Brain microvascular endothelial cell (primary cell): Measurements from ENCODE around the gene ZNF503.

ENCODE experiments used
- DNase-seq: peaks from one replicate; pipeline ENCODE4 v3.0.0-alpha.2; 2020
- H3K27ac ChIP-seq: fragments of 250-450 bp; sonication (Bioruptor Pico); 2 replicates; pipeline ENCODE4 v1.5.1; 2020; ENCODE audit warnings: mild to moderate bottlenecking, moderate library complexity
- H3K27me3 ChIP-seq: fragments of 250-450 bp; sonication (Bioruptor Pico); replicated peaks from 2 replicates; pipeline ENCODE4 v1.5.1; 2020; ENCODE audit warnings: mild to moderate bottlenecking
- H3K36me3 ChIP-seq: fragments of 250-450 bp; sonication (Bioruptor Pico); replicated peaks from 2 replicates; pipeline ENCODE4 v1.5.1; 2020; ENCODE audit warnings: mild to moderate bottlenecking
- H3K4me3 ChIP-seq: 2 replicates; pipeline ENCODE4 v1.5.1; 2011; ENCODE audit warnings: low read depth, mild to moderate bottlenecking, control low read depth, low read length, moderate library complexity
- in situ Hi-C: cut with HindIII; loops from 2 replicates; pipeline ENCODE4 v1.10.0; 2017; ENCODE audit warnings: low sequenced_read_pairs, low pct_ligation_motif_present
- TF ChIP-seq, protein P1 (sequence below): IDR thresholded peaks from 2 replicates; pipeline ENCODE4 v1.5.1; 2011; ENCODE audit warnings: low read depth, mild to moderate bottlenecking, moderate library complexity, low read length, control low read depth, inconsistent platforms; ENCODE audit errors: missing control alignments

The ZNF503 gene

GRCh38 chr10:75406462-75407223 is 5.1 kb upstream of the ZNF503 start:
- TF ChIP-seq, protein P1, sequence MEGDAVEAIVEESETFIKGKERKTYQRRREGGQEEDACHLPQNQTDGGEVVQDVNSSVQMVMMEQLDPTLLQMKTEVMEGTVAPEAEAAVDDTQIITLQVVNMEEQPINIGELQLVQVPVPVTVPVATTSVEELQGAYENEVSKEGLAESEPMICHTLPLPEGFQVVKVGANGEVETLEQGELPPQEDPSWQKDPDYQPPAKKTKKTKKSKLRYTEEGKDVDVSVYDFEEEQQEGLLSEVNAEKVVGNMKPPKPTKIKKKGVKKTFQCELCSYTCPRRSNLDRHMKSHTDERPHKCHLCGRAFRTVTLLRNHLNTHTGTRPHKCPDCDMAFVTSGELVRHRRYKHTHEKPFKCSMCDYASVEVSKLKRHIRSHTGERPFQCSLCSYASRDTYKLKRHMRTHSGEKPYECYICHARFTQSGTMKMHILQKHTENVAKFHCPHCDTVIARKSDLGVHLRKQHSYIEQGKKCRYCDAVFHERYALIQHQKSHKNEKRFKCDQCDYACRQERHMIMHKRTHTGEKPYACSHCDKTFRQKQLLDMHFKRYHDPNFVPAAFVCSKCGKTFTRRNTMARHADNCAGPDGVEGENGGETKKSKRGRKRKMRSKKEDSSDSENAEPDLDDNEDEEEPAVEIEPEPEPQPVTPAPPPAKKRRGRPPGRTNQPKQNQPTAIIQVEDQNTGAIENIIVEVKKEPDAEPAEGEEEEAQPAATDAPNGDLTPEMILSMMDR: no peak
- no peaks in the 10 kb centered on the region for H3K36me3 ChIP-seq
- no peak overlapping the region for H3K27ac ChIP-seq
- no peak overlapping the region for H3K4me3 ChIP-seq
- H3K27me3 ChIP-seq: peaks cover 82% of the 10 kb centered on the region
- in situ Hi-C loops: no loop called here
- no peak for DNase-seq

- Histone ChIP-seq H3K27me3 (peaks cover 75% of the 10 kb centered on the region), H3K36me3 (no peaks in the 10 kb centered on the region), H3K4me3 (no peak overlapping the region), H3K27ac (no peak overlapping the region)
- DNase-seq: no peak
- TF ChIP-seq, protein P1: no peak
- in situ Hi-C loops: no loop called here
Observed at GRCh38 chr10:75405598-75406461, 4.3 kb upstream of the ZNF503 start.

DNA sequence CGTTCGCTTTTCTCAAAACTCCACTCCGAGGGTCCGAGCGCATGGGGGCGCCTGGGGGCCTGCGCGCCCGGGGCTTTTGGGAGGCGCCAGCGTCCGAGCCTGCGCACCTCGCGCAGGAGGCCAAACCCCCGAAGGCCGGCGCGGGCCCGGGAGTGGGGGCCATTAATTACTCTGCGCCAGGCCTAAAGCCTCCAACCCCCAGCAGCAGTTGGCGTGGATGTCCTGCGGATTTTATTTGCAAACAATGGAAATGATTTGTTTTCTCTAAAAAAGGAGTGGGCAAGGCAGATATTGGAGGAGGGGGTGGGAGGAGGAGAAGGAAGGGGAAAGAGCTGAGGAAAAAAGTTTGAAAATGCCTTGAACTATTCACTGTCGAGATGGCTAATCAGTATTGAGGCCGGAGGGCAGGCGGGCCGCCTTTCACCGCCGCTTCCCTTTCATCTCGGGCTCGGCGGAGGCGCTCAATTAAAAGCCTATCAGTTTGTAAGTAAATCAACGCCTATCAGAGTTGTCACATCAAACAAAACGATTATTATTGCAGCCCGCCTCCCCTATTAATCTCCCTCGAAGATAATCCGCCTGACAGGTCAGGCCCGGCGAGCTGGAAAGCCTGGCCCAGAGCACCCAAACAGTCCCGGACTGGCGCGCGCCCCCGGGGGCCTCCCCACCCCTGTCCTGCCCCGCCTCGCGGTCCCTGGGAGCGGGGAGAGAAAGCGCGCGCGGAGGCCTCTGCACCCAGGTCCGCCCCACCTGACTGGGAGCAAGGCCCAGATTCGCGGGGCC is 3.4 kb upstream of the ZNF503 start:
- in situ Hi-C loops: no loop called here
- Histone ChIP-seq H3K36me3 (no peaks in the 10 kb centered on the region), H3K27me3 (peaks cover 67% of the 10 kb centered on the region), H3K27ac (no peak overlapping the region), H3K4me3 (peak overlapping the region; percentile 96)
- TF ChIP-seq, protein P1: no peak
- no peak for DNase-seq

DNA sequence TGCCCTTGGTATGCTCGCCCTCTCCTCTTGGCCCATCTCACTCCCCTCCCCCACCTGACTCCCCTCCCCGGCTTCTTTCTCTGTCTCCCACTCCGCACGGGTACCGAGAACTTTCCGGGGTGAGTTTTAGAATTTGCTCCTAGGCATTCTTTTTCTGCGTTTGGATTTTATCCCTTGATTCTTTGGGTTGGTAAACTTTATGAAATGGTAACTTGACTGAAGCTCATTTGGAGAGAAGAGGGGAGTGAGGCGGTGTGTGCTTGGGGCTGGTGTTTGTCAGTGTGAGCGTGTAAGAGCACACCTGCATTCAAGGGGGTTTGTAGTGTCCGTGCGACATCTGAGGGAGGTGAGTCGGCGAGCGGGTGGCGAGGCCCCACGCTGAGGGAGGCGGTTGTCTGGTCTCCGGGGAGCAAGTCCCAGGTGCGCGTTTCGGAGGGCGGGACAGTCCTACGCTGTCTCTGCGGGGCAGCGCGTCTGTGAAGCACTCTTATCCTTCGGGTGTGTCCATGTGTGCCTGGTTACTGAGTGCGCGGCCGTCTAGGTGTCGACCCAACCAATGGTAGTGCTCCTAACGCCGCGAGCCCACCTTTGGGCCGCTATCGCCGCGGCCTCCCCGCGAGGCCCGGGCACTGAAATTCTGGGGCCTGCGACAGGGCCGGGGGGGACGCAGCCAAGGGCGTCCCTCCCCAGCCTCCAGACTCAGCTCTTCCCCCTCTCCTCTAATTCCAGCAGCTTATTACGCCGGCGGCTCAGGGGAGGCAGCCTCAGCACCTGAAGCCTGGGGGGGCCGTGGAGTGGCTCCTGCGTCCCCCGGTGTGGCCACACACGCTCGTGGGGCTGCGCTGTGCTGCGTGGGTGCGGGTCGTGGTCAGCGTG is 2.6 kb upstream of the ZNF503 start:
- Histone ChIP-seq H3K27ac (no peak overlapping the region), H3K4me3 (peak overlapping the region; percentile 96), H3K27me3 (peaks cover 59% of the 10 kb centered on the region), H3K36me3 (no peaks in the 10 kb centered on the region)
- no peak for DNase-seq
- in situ Hi-C loops: no loop called here
- TF ChIP-seq, protein P1: no peak

- Histone ChIP-seq H3K36me3 (no peaks in the 10 kb centered on the region), H3K27me3 (peaks cover 52% of the 10 kb centered on the region), H3K27ac (no peak overlapping the region), H3K4me3 (peak overlapping the region; percentile 96)
- DNase-seq: no peak
- TF ChIP-seq, protein P1: no peak
- in situ Hi-C loops: no loop called here
Observed at GRCh38 chr10:75403144-75403938, 1.8 kb upstream of the ZNF503 start.
